HL-60/S4 (cell line): Measurements from ENCODE around the gene ARMC9.

Experiments
- in situ Hi-C: fragments of 300-500 bp; cut with MboI; formaldehyde crosslinking; loops from 2 replicates; pipeline ENCODE4 v1.14.3; 2022; ENCODE audit warnings: low sequenced_read_pairs

ARMC9 gene

DNA sequence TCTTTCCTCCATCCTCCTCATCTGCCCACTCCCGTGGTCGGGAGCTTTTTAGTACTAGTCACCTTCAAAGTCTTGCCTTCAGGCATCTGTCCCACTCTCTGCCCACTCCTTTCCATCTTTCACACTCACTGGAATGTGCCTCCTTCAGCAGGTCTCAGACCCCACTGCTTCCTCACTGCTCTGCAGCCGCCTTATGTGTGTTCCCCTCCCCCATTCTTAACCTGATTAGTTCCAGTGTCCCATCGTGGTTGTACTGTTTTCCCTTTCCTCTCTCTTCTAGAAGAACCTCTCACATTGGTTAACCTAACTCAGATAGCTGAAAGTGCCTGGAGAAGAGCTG is 3.0 kb downstream of the ARMC9 start:
- in situ Hi-C loops, result no loop called here

DNA sequence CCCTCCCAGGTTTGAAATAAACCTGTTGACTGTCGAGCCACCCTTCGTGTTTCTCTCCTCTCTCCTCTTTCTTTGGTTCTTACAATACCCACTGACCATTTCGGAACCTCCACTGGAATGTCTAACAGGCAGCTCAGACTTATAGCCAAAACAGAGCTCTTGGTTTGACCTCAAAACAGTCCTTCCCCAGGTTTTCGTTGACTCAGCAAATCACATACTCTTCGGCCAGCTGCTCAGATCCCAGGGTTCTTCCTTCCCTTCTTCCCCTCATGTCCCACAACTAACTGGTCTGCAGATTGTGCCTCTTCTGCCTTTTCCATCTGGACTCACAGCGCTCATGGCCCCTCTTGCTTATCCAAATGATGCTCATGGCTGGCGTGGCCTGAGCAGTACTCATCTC is 4.7 kb downstream of the ARMC9 start:
- in situ Hi-C loops, result no loop called here

GRCh38 chr2:231204146-231204545 is 5.7 kb downstream of the ARMC9 start:
- in situ Hi-C loops, result no loop called here

GRCh38 chr2:231204581-231204980 is 6.2 kb downstream of the ARMC9 start:
- in situ Hi-C loops, result no loop called here

GRCh38 chr2:231207734-231208133 is 9.3 kb downstream of the ARMC9 start:
- in situ Hi-C loops, result no loop called here

DNA sequence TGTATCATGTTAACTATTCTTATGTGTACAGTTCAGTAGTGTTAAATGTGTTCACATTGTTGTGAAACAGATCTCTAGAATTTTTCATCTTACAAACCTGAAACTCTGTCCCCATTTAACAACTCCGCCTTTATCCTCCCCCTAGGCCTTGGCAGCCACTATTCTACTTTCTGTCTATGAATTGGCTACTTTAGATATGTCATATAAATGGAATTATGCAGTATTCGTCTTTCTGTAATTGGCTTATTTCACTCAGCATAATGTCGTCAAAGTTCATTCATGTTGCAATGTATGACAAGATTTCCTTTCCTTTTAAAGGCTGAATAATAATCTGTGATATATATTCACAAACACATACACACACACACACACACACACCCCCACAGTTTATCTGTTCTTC is 12.4 kb downstream of the ARMC9 start:
- in situ Hi-C loops, result no loop called here

DNA sequence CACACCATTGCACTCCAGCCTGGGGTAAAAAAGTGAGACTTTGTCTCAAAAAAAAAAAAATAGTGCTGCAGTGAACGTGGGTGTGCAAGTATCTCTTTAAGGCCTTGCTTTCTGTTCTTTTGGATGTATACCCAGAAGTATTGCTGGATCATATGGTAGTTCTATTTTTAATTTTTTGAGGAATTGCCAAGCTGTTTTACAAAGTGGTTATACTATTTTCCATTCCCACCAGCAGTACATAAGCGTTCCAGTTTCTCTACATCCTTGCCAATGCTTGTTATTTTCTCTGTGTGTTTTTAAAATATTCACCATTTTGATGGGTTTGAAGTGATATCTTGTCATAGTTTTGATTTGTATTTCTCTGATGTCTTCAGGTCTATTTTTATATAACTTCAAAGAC is 13.1 kb downstream of the ARMC9 start:
- in situ Hi-C loops, result no loop called here

DNA sequence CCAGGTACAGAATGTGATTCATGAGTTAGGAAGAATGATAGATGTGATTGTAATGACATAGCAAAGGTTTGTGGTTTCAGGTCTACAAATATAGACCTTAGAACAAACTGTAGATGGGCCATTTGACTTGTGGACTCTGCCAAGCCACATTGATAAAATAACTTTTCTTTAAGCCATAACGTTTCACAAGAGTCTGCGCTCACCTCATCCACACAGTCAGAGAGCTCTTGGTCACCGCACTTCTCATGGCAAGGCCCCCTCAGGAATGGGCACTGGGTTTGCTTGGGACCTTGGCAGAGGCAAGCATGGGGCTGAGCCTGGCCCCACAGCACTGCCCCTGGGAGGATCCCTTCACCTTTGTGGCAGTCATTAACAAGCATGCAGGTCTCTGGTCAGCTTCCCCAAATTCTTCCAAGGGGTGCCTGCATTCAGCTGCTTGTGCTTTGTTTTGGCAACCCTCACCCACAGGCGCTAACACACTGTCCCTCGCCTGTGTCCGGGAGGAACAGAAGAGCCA is 14.0 kb downstream of the ARMC9 start:
- in situ Hi-C loops, result no loop called here

GRCh38 chr2:231213931-231214642 is 15.7 kb downstream of the ARMC9 start:
- in situ Hi-C loops, result no loop called here

- in situ Hi-C loops, result no loop called here
These were observed 19.9 kb downstream of the ARMC9 start for GRCh38 chr2:231218366-231218765.

GRCh38 chr2:231219289-231219688 is 20.9 kb downstream of the ARMC9 start:
- in situ Hi-C loops, result no loop called here

DNA sequence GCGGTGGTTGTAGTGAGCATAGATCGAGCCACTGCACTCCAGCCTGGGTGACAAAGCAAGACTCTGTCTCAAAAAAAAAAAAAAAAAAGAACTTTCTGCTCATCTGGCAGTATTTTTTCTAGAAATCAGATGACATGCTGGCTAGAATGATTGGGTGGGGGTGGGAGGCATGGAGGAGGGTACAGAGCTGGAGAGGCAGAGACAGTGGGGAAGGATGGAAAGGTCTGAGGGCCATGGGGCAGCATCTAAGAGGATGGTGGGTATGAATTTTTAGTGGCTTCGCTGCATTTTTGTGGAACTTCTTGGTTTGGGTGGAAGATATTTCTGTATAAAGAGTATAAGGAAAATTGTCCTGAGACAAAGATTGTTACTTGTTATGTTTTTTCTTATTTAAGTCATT is 23.3 kb downstream of the ARMC9 start:
- in situ Hi-C loops, result no loop called here

DNA sequence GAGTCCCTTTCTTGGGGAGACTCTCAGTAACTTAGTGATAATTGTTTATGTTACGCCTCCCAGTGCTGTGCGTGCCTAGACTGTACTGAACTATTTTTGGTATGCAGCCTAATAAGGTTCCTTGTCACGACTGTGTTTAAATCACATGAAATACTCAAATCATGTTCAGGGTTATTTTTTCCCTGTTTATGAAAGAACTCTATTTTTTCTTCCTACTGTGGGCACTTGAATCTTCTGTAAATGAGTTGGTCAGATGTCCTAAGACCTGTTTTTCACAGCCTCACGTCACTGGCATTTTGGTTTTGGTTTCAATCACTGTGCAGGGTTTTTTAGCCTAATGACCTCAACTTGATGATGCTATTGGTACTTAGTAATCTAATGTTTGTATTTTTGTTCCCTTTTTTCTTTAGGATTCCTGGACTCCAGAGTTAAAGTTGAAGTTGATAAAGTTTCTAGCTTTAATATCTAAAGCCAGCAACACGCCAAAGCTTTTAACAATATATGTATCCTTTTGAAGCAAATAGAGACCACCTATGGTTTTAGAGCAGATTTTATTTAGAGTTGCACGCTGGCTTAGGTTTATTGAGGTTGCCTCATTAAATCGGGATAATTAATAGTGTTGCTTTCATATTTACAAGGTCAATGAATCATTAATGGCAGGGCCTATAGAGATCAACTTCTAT is 24.0 kb downstream of the ARMC9 start:
- in situ Hi-C loops, result no loop called here

- in situ Hi-C loops, result no loop called here
These were observed 24.6 kb downstream of the ARMC9 start for GRCh38 chr2:231223001-231223375.

DNA sequence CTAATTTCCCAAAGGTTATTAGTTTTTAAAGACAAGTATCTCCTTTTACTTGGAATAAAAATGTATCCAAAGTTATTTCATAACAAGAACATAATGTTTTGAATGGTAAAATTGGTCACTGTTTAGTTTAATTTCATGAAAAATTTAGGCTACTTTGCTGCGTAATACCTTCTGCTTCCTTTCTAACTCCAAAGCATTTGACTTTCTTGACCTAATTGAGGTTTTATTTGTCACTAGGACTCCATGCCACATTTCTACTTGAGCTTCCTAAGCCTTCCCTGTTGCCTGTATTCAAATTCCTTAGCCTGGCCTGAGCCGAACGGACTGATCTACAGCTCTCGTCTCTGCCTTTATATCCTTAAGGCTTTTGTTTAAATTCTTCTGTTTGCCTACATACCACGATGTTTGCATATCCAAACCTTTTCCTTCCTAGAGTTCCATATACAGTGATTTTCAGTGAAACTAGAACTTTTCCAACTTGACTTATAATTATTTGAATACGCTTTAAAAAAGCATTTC is 25.1 kb downstream of the ARMC9 start:
- in situ Hi-C loops, result no loop called here

DNA sequence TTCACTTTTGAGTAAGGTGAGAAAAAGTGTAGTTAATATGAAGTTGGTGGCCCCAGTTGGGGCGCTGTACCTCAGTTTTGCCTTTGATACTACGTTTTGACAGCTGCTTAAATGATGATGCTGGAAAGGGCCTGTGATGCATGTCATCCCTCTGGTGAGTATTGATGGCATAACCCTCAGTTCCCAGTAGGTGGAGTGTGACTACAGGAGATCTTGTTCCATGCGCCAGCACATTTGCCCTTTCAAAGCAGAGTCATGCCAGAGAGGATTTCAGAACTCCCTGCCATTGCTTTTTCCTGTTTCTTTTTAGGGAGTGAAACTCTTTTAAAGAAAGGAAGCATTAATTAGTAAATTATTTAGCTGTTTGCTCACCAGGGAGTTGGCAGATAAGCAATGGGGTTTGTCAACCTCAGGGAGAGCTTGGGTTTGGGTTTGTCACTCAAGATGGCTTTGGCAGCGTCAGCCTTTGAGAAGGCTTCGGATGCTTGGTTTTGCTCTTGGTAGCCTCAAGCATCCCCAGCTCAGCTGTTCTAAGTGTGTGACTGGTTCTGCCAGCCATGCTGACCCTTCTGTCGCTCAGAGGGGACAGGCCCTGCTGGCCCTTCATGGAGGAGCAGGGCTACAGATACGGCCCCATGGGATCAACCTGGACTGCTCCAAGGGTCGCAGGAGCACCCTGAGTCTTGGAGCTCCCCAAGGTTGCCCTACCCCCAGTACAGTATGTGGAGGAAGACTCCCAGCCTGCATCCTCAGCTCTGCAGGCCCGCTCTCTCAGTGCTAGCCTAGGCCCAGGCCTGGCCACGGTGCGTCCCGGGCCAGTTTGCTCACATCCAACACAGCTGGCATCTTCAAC is 29.1 kb downstream of the ARMC9 start:
- in situ Hi-C loops, result no loop called here

GRCh38 chr2:231228223-231228622 is 29.8 kb downstream of the ARMC9 start:
- in situ Hi-C loops, result no loop called here

- in situ Hi-C loops, result no loop called here
These were observed 30.6 kb downstream of the ARMC9 start for GRCh38 chr2:231228974-231229529.

DNA sequence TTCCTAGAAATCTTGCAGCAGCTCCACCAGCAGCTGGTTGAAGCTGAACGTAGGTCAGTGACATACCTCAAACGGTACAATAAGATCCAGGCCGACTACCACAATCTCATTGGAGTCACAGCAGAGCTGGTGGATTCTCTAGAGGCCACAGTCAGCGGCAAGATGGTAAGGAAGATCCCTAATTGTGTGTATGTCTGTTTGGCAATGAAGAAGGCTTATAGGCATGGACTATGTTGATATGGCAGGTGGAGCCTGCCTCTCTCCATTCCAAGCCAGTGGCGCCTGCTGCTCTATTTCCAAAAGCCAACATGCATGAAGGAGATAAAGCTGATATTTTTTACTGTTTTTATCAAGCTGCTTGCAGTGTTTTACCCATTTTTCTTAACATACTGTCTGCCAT is 36.8 kb downstream of the ARMC9 start:
- in situ Hi-C loops, result loop anchor here (5.0 to 10.0 kb wide), 2 partner anchors 167 to 210 kb away; no protein-coding TSS in a partner anchor

GRCh38 chr2:231238689-231239088 is 40.3 kb downstream of the ARMC9 start:
- in situ Hi-C loops, result loop anchor here (5.0 to 10.0 kb wide), 2 partner anchors 164 to 206 kb away; no protein-coding TSS in a partner anchor

GRCh38 chr2:231239751-231240150 is 41.3 kb downstream of the ARMC9 start:
- in situ Hi-C loops, result loop anchor here (5.0 to 10.0 kb wide), 2 partner anchors 163 to 205 kb away; no protein-coding TSS in a partner anchor
